ENCODE measurements around the gene KCNN1.

Gene KCNN1

DNA sequence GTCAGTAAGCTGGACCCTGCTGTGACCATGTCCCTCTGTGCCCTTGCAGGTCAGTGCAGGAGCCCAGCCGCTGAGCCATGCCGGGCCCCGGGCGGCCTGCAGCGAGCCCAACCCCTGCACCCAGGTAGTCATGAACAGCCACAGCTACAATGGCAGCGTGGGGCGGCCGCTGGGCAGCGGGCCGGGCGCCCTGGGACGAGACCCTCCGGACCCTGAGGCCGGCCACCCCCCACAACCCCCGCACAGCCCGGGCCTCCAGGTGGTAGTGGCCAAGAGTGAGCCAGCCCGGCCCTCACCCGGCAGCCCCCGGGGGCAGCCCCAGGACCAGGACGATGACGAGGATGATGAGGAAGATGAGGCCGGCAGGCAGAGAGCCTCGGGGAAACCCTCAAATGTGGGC is 6.9 kb downstream of the KCNN1 start:
- no peak for DNase-seq (ENCODE audit: low read depth in 2 of 2)
- H3K4me3 ChIP-seq (replicated peaks in 1 of 2; ENCODE audit: low read depth in 2 of 2, low read length in 2 of 2): no peak overlapping the region
- TF ChIP-seq, protein P1, sequence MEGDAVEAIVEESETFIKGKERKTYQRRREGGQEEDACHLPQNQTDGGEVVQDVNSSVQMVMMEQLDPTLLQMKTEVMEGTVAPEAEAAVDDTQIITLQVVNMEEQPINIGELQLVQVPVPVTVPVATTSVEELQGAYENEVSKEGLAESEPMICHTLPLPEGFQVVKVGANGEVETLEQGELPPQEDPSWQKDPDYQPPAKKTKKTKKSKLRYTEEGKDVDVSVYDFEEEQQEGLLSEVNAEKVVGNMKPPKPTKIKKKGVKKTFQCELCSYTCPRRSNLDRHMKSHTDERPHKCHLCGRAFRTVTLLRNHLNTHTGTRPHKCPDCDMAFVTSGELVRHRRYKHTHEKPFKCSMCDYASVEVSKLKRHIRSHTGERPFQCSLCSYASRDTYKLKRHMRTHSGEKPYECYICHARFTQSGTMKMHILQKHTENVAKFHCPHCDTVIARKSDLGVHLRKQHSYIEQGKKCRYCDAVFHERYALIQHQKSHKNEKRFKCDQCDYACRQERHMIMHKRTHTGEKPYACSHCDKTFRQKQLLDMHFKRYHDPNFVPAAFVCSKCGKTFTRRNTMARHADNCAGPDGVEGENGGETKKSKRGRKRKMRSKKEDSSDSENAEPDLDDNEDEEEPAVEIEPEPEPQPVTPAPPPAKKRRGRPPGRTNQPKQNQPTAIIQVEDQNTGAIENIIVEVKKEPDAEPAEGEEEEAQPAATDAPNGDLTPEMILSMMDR (IDR thresholded peaks at IDR 0.05; ENCODE audit: low read depth, low read length): no peak

DNA sequence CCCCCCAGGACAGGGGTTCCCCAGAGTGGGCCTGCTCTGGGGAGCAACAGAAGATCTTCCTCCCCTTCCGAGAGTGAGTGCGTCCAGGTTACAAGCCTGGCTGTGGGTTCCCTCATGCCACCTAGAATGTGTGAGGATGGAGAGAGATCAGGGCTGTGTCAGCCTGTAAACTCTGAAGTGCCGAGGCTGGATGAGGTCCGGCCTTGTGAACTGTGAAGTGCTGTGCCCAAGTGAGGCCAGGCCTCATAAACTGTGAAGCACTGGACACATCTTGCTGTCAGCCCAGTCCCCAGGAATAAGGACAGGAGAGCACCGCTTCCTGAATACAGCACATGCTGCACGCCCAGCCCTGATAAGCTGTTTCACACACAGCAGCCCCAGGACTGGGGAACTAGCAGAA is 7.6 kb downstream of the KCNN1 start:
- no peak for DNase-seq (ENCODE audit: low read depth in 2 of 2)
- no peak overlapping the region for H3K4me3 ChIP-seq (replicated peaks in 1 of 2; ENCODE audit: low read depth in 2 of 2, low read length in 2 of 2)
- TF ChIP-seq, protein P1 (IDR thresholded peaks at IDR 0.05; ENCODE audit: low read depth, low read length): no peak

DNA sequence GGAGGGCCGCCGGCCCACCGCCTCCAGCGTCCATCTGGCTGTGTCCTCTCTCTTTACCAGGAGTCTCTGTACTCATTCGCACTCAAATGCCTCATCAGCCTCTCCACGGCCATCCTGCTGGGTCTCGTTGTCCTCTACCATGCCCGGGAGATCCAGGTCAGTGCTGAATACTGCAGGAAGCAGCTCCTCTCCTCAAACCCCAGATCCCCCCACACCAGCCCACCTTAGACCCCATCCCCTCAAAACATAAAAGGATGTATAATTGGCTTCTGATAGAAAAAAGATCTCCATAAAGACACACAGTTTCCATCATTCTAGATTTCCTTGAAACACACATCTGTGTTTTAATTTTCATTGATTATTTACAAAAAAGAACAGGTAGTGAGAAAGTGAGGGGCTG is 8.1 kb downstream of the KCNN1 start:
- no peak overlapping the region for H3K4me3 ChIP-seq (replicated peaks in 1 of 2; ENCODE audit: low read depth in 2 of 2, low read length in 2 of 2)
- no peak for DNase-seq (ENCODE audit: low read depth in 2 of 2)
- TF ChIP-seq, protein P1 (IDR thresholded peaks at IDR 0.05; ENCODE audit: low read depth, low read length): no peak

DNA sequence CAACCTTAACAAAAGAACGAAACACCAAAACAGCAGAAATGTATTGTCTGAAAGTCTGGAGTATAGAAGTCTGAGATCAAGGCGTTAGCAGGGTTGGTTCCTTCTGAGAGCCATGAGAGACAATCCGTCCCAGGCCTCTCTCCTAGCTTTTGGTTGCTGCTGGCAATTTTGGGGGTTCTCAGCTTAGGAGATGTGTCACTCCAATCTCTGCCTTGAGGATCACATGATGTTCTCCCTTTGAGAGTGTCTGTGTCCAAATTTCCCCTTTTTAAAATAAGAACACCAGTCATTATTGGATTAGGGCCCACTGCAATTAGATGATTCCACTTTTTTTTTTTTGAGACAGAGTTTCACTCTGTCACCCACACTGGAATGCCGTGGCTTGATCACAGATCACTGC is 10.1 kb downstream of the KCNN1 start:
- DNase-seq (ENCODE audit: low read depth in 2 of 2): no peak
- TF ChIP-seq, protein P1 (IDR thresholded peaks at IDR 0.05; ENCODE audit: low read depth, low read length): no peak
- H3K4me3 ChIP-seq (replicated peaks in 1 of 2; ENCODE audit: low read depth in 2 of 2, low read length in 2 of 2): no peak overlapping the region

DNA sequence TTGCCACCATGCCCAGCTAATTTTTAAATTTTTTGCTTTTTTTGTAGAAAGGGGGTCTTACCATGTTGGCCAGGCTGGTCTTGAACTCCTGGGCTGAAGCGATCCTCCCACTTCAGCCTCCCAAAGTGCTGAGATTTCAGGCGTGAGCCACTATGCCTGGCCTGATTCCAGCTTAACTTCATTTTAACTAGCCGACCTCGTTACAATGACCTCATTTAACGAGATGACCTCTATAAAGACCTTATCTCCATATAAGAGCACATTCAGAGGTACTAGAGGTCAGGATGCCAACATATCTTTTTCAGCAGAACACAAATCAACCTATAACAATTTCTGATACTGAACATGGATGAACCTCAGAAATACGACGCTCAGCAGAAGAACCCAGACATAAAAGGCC is 10.6 kb downstream of the KCNN1 start:
- no peak overlapping the region for H3K4me3 ChIP-seq (replicated peaks in 1 of 2; ENCODE audit: low read depth in 2 of 2, low read length in 2 of 2)
- TF ChIP-seq, protein P1 (IDR thresholded peaks at IDR 0.05; ENCODE audit: low read depth, low read length): no peak
- no peak for DNase-seq (ENCODE audit: low read depth in 2 of 2)

DNA sequence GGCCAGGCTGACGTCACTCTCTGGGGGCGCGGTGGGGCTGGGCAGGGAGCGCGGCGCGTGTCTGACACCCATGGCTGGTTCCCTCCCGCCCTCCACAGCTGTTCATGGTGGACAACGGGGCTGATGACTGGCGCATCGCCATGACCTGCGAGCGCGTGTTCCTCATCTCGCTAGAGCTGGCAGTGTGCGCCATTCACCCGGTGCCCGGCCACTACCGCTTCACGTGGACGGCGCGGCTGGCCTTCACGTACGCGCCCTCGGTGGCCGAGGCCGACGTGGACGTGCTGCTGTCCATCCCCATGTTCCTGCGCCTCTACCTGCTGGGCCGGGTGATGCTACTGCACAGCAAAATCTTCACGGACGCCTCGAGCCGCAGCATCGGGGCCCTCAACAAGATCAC is 14.7 kb downstream of the KCNN1 start:
- TF ChIP-seq, protein P1 (IDR thresholded peaks at IDR 0.05; ENCODE audit: low read depth, low read length): no peak
- no peak overlapping the region for H3K4me3 ChIP-seq (replicated peaks in 1 of 2; ENCODE audit: low read depth in 2 of 2, low read length in 2 of 2)
- DNase-seq (ENCODE audit: low read depth in 2 of 2): no peak

DNA sequence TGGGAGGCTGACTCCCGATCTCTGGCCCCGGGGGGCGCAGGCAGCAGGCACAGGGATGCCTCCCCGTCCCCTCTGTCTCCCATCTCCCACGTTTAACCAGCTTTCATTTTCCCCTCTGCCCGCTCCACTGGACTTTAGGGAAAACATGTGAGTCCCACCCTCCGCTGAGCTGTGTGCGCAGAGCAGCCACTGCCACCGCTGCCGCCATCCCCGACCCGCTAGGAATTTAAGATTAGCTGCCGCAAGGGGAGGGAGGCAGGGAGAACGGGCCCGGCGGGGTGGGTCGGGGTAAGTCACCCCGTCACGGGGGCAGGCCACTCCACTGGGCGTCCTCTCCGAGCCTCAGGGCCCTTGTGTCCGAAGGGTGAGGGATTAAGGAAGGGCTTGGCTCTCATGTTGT is 15.5 kb downstream of the KCNN1 start:
- no peak overlapping the region for H3K4me3 ChIP-seq (replicated peaks in 1 of 2; ENCODE audit: low read depth in 2 of 2, low read length in 2 of 2)
- DNase-seq (ENCODE audit: low read depth in 2 of 2): no peak
- TF ChIP-seq, protein P1 (IDR thresholded peaks at IDR 0.05; ENCODE audit: low read depth, low read length): no peak
